A673 (cell line): ENCODE results near the gene ENTHD1. TPM values are rescaled to one million over a fixed set of nuclear protein-coding genes. Genes with fewer than 3 reads are reported as not detected.

ENCODE experiments used
- BruUV-seq: library from RNA; stranded (reverse); fragments of 400-500 nt; replicated peaks from 2 replicates; lab custom pipeline; 2021; lab: Mats Ljungman, UMichigan
- CTCF ChIA-PET: fragments of 300-600 bp; sonication (Branson Sonifier 250); formaldehyde crosslinking; loops from one replicate; lab custom pipeline; 2022; ENCODE audit warnings: antibody characterized with exemption; lab: Charles Lee
- POLR2A ChIA-PET: fragments of 300-600 bp; sonication (Branson Sonifier 250); formaldehyde crosslinking; loops from one replicate; lab custom pipeline; 2022; ENCODE audit warnings: antibody characterized with exemption; ENCODE audit not compliant: low non-redundant PET; lab: Charles Lee
- DNase-seq: peaks from one replicate; pipeline ENCODE4 v3.0.0-alpha.2; 2015; ENCODE audit warnings: low spot score
- H3K27ac ChIP-seq: fragments of 200-600 bp; sonication (generic); 2 replicates; pipeline ENCODE4 v1.5.1; 2016; ENCODE audit warnings: mixed run types, low read depth, mild to moderate bottlenecking, mixed read lengths, antibody characterized with exemption, low read length; ENCODE audit not compliant: poor library complexity, severe bottlenecking
- H3K27me3 ChIP-seq: fragments of 200-600 bp; sonication (generic); replicated peaks from 2 replicates; pipeline ENCODE4 v1.6.1; 2017; ENCODE audit warnings: mixed run types, low read depth, mild to moderate bottlenecking, mixed read lengths, antibody characterized with exemption, low read length; ENCODE audit not compliant: insufficient read depth, poor library complexity
- H3K36me3 ChIP-seq: fragments of 200-600 bp; sonication (generic); 2 replicates; pipeline ENCODE4 v1.6.1; 2016; ENCODE audit warnings: mixed run types, mild to moderate bottlenecking, mixed read lengths, antibody characterized with exemption, low read length; ENCODE audit not compliant: insufficient read depth, poor library complexity, severe bottlenecking
- H3K4me1 ChIP-seq: fragments of 200-600 bp; sonication (generic); 2 replicates; pipeline ENCODE4 v1.6.1; 2017; ENCODE audit warnings: mixed run types, mild to moderate bottlenecking, mixed read lengths, antibody characterized with exemption, low read length; ENCODE audit not compliant: insufficient read depth, poor library complexity, severe bottlenecking
- H3K4me3 ChIP-seq: fragments of 200-600 bp; sonication (generic); 2 replicates; pipeline ENCODE4 v1.5.1; 2016; ENCODE audit warnings: low read depth, mixed run types, mild to moderate bottlenecking, mixed read lengths, low read length; ENCODE audit not compliant: poor library complexity, severe bottlenecking
- H3K9me3 ChIP-seq: fragments of 200-600 bp; sonication (generic); 2 replicates; pipeline ENCODE4 v1.6.1; 2016; ENCODE audit warnings: mixed run types, low read depth, mild to moderate bottlenecking, mixed read lengths, antibody characterized with exemption, low read length; ENCODE audit not compliant: poor library complexity, severe bottlenecking
- CTCF ChIP-seq: fragments of 300-800, 200-600 bp; sonication (generic); conservative IDR thresholded peaks from 2 replicates; pipeline ENCODE4 v1.5.1; 2017; ENCODE audit warnings: low read depth, mild to moderate bottlenecking, antibody characterized with exemption, low read length, moderate library complexity, mixed read lengths
- EZH2 ChIP-seq: fragments of 200-600 bp; sonication (generic); IDR thresholded peaks from 2 replicates; pipeline ENCODE4 v1.6.1; 2017; ENCODE audit warnings: borderline replicate concordance, low read depth, mild to moderate bottlenecking, mixed read lengths, antibody characterized with exemption, low read length; ENCODE audit not compliant: poor library complexity, severe bottlenecking
- intact Hi-C: fragments of 100-400 bp; cut with micrococcal nuclease; formaldehyde crosslinking; loops from one replicate; pipeline ENCODE4 v1.10.0; 2022; ENCODE audit not compliant: unreplicated experiment
- total RNA-seq: library from RNA; stranded (reverse); gene quantifications from 2 replicates; pipeline ENCODE4 v1.2.3, GENCODE V29; 2021

ENTHD1 gene
- total RNA-seq, 1 experiment from 2014 or later = not detected

GRCh38 chr22:39932918-39933649 lies 39.5 kb upstream of the ENTHD1 start:
- Histone ChIP-seq H3K27ac (no peak overlapping the region), H3K36me3 (no peaks in the 10 kb centered on the region), H3K9me3 (no peaks in the 10 kb centered on the region), H3K4me1 (no peaks in the 10 kb centered on the region), H3K4me3 (no peak overlapping the region), H3K27me3 (peaks cover 69% of the 10 kb centered on the region)
- no TSS peak for BruUV-seq
- ChIA-PET POLR2A (interaction anchor here (0.6 kb wide), 1 partner anchor 189 kb away, joined by 3 read pairs; no protein-coding TSS in a partner anchor), CTCF (interaction anchor here (0.6 kb wide), 1 partner anchor 363 kb away, joined by 3 read pairs; no protein-coding TSS in a partner anchor)
- intact Hi-C loops = no loop called here
- TF ChIP-seq CTCF = peak; percentile 57
- TF ChIP-seq EZH2 = no peak
- peak; percentile 37 for DNase-seq

GRCh38 chr22:39932166-39932565 lies 38.6 kb upstream of the ENTHD1 start:
- no TSS peak for BruUV-seq
- CTCF ChIA-PET = no interaction called here
- H3K4me1 ChIP-seq = no peaks in the 10 kb centered on the region
- H3K4me3 ChIP-seq = no peak overlapping the region
- no peaks in the 10 kb centered on the region for H3K36me3 ChIP-seq
- DNase-seq = no peak
- intact Hi-C loops = no loop called here
- H3K27me3 ChIP-seq = peaks cover 63% of the 10 kb centered on the region
- H3K9me3 ChIP-seq = no peaks in the 10 kb centered on the region
- TF ChIP-seq CTCF = no peak
- TF ChIP-seq EZH2 = no peak
- H3K27ac ChIP-seq = no peak overlapping the region
- POLR2A ChIA-PET = no interaction called here

- no peaks in the 10 kb centered on the region for H3K36me3 ChIP-seq
- no peak overlapping the region for H3K4me3 ChIP-seq
- H3K27me3 ChIP-seq = peaks cover 54% of the 10 kb centered on the region
- H3K27ac ChIP-seq = no peak overlapping the region
- no peaks in the 10 kb centered on the region for H3K9me3 ChIP-seq
- POLR2A ChIA-PET = no interaction called here
- CTCF ChIA-PET = no interaction called here
- intact Hi-C loops = no loop called here
- TF ChIP-seq CTCF = no peak
- TF ChIP-seq EZH2 = no peak
- H3K4me1 ChIP-seq = no peaks in the 10 kb centered on the region
- no TSS peak for BruUV-seq
- DNase-seq = no peak
These were observed 37.7 kb upstream of the ENTHD1 start for GRCh38 chr22:39931251-39931650.
